T-helper 2 cell treated with Interferon-gamma antibody and Interleukin-4, amounts not matched to agents 100 ng/mL and 5 ng/mL, for 36 hours (primary cell): ENCODE data around the gene SEMA4D. TPM values are rescaled to one million over a fixed set of nuclear protein-coding genes. Genes with fewer than 3 reads are reported as not detected.

Experiments used
- intact Hi-C: fragments of 100-400 bp; cut with micrococcal nuclease; formaldehyde crosslinking; loops from one replicate; pipeline ENCODE4 v1.15.1; 2023
- total RNA-seq: library from RNA; stranded (reverse); gene quantifications from 2 replicates; pipeline ENCODE4 v1.2.3, GENCODE V29; 2022

Gene SEMA4D
- total RNA-seq, 1 donor from 2014 or later: 458 TPM

DNA sequence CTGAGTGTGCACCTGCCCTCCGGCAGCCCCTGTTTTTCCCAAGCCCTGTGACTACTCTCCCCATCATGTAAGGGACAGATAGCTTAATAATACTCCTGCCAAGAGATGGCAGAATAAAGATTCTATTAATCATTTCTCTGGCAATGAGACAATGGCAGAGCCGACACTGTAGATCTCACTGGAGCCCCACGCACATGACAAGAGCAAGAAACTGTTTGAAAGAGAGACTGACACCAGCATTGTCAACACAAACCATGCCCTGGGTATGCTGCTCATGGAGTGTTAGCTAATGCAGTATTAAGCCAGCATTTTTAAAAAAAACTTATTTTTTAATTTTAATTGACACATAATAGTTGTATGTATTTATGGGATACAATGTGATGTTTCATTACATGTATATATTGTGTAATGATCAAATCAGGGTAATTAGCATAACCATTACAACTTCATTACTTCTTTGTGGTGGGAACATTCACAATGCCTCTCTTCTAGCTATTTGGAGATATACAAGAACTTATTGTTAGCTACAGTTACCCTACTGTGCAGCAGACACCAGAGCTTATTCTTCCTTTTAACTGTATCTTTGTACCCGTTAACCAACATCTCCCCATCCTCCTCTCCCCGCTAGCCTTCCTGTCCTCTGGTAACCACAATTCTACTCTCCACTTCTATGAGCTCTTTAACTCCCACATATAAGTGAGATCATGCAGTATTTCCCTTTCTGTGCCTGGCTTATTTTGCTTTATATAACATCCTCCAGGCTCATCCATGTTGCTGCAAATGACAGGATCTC, 31.5 kb upstream of the SEMA4D start:
- intact Hi-C loops: no loop called here

DNA sequence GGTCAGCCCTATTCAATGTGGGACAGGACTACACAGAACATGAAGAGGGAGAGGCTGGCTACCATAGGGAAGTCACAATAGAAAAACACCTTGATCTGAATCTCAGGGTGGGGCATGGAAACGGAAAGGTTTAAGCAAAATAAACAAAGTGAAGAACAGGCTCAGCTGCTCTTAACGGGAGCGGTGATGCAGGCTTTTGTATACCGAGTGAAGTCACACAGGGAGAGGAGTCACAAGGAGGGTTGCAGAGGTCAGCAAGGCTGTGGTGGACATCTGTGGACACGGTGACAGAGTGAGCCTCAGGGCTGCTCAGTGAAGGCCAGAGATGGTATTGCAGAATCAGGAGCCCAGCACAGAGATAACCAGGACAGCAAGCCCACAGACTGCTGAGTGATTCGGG, 30.6 kb upstream of the SEMA4D start:
- intact Hi-C loops: no loop called here

- intact Hi-C loops: no loop called here
Observed at GRCh38 chr9:89528131-89528530, 30.2 kb upstream of the SEMA4D start.

- intact Hi-C loops: no loop called here
Observed at GRCh38 chr9:89527084-89527483, 29.2 kb upstream of the SEMA4D start.

GRCh38 chr9:89526667-89527066, 28.8 kb upstream of the SEMA4D start:
- intact Hi-C loops: no loop called here

DNA sequence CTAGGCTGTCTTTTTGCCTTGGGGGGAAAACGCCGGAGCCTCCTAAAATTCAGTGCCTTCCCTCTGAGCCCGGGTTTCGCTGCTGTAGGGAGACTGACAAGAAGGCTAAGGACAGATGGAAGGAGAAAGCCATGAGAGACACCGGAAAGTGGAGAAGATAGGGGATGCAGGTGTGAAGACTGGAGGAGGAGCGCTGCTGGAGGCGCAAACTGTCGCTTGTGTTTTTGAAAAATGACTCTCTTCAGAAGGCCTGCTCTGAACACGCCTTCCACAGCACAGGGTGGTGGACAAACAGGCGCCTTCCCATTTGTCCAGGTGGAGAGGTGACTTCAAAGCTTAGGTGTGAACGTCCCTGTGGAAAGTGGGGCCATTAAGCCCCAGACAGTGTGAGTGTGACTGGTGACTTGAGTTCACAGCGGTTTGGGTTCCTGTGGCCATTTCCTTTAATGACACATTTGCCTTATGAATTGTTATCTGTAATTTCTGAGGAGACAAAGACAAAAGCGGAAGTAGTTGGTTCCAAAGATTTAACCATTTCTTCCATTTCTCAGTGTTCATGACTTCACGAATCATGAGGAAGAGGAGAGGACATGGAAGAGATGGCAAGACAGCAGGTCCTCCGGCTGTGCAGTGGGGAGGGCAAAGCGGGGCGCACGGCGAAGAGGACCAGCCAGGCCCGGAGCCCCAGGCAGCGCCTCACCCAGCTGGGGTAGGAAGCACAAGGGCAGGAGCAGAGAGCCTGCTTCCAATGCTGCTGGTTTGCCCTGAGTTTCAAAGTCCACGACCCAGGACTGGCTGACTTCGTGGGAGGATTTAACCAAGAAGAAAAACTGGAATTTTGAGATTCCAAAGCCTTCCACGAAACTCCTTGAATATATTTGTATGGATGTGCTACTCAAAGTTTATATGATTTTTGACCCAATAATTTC, 27.8 kb upstream of the SEMA4D start:
- intact Hi-C loops: no loop called here

DNA sequence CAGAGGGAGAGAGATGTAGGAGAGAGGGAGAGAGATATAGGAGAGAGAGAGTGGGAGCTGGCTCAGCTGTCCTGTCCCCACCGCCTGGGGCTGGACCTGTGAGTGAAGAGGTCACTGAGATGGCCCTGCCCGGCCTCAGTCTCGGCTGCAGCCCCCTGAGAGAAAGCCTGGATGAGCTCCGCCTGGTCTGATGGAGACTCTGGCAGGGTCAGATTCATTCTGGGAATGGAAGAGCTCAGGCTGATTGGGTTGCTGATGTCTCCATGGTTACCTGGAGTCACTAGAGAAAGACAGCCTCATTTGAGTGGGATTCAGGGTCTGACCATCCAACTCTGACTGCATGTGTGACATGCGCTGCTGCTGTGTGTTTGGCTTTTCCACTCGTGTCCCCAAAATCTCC, 27.1 kb upstream of the SEMA4D start:
- intact Hi-C loops: no loop called here

DNA sequence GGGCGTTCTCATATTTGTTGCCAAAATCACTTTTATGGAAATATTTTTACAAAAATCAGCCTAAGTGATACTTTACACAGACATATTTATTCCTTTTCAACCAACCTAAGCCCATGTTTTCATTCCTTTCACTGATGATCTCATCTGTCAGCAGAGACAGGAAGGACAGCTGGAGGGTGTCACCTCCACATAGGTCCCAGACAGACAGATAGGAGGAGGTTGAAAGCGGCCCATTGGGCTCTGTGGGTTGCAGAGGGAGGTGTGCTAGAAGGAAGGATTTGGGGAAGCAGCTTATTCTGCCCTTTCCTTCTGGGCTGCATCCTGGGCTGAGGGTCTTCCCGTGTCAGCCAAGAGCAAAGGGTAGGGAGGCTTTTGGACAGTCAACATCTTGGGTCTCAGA, 26.0 kb upstream of the SEMA4D start:
- intact Hi-C loops: no loop called here

DNA sequence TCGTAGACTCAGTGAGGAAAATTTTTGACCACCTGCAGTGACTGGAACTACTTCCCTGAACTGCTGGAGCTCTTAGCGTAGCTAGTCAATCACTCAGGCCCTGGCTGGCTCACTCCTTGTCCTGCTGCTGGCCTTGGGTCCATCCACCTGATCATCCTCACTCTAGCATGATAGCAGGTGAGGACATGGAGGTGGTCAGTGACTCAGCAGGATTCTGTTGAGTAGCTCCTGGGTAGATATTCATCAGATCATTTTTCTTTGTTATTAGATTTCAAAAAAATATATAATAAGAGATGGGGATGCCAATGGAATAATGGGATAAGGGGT, 25.0 kb upstream of the SEMA4D start:
- intact Hi-C loops: loop anchor here (1.0 kb wide), 4 partner anchors 13 to 205 kb away; partner anchors contain the start of gene SECISBP2

DNA sequence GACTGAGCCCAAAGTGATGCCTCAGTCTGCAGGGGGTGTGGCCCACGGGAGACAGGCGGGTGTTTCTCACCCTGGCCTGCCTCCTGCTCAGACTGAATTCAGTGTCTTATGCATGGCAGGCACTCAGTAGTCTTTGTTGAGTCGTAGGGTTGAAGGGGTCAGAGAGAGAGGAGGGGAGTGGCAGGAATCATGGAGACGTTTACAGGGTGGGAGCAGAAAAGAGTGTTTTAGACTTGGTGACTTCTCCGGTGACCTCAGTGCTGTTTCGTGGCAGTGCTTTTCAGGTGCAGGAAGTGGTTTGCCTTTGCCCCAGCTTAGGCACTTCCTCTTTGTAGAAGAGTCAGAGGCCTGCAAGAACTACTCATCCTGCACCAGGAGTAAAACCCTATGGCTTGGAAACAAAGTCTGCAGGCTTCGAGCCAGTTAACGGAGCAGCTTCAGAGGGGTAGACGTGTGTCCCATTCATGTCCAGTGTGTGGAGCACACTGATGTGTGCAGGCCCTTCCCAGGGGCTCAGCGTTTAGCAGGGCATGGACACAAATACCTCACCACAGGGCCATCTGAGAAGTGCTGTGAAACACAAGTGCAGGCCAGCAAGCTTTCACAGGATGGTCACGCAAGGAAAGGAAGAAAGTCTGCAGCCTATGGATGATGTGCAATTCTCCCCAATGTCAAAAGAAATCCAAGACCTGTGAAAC, 24.5 kb upstream of the SEMA4D start:
- intact Hi-C loops: loop anchor here (1.0 kb wide), 4 partner anchors 14 to 204 kb away; partner anchors contain the start of gene SECISBP2

DNA sequence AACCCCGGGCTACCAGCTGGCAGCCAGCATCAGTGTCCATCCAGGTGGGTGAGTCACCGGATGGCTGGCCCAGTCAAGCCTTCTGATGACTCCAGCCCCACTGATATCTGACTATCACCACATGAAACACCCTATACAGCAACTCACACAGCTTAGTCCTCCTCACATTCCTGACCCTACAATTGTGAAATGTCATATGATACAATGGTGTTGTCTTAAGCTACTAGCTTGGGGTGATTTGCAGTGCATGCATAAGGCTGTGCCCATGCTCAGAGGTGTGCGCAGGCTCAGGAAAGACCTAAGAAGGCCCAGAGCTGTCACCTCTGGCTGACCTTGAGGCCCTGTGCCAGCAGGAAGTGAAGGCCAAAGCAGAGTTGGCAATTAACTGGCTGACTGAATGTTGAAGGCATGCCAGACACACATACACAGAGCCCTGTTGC, 21.5 kb upstream of the SEMA4D start:
- intact Hi-C loops: no loop called here

- intact Hi-C loops: no loop called here
Observed at GRCh38 chr9:89518466-89519365, 20.8 kb upstream of the SEMA4D start.

GRCh38 chr9:89515416-89515815, 17.5 kb upstream of the SEMA4D start:
- intact Hi-C loops: no loop called here

- intact Hi-C loops: no loop called here
Observed at GRCh38 chr9:89514956-89515355, 17.0 kb upstream of the SEMA4D start.

GRCh38 chr9:89514337-89514736, 16.4 kb upstream of the SEMA4D start:
- intact Hi-C loops: no loop called here

DNA sequence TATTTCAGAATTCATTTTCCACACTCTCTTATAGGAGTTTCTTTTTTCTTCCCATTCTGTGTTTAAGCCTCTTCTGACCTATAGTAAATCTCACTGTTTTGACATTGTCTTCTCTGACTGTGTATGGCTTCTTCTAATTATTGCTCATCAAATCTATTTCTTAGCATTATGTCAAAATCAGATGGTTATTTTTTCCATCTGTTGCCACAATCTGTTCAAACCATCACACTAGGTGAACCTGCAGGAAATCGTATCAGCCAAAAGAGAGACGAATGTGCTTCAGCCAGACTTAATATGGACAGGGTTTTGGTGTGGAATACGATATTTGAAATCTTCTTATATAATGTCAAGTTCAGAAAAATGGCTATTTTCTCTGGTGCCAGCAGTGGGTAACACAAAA, 15.9 kb upstream of the SEMA4D start:
- intact Hi-C loops: no loop called here

DNA sequence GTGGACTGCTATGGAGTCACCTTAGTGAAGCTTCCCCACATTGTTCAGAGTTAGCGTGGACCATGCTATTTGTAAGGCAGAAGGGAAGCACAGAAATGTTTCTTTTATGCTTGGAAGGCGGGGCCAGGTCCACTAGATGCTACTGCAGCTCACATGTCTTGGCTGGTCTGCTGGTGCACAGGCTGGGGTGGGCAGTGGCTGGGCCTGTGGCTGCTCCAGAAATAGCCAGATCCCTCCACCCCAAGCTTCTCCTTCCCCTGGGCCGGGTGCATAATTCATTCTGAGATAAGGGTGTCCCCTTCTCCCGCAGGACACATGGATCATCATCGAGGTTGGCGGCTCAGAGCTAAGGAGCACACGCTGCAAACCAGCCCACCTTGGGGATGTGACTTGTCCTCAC, 14.5 kb upstream of the SEMA4D start:
- intact Hi-C loops: no loop called here

- intact Hi-C loops: no loop called here
Observed at GRCh38 chr9:89508951-89509615, 11.2 kb upstream of the SEMA4D start.

DNA sequence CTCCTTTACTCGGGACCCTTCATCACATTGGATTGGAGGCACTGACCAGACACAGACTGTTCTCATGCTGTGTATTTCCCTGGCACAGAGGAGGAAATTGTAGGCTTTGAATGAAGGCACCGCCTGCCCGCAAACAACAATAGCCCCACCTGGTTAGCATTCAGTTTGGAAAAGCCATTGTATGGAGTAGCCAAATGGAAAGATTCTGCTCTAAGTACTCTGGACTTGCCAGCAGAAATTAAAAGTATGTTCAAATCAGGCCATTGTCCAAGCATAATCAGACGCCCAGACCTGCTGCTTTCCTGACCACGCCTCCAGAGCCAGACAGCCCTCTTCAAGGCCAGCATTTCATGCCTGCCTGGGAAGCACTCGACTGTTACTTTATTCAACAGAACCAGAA, 8.0 kb upstream of the SEMA4D start:
- intact Hi-C loops: no loop called here

- intact Hi-C loops: no loop called here
Observed at GRCh38 chr9:89505048-89505447, 7.1 kb upstream of the SEMA4D start.
